HEK293T (cell line): Measurements from ENCODE around the gene SH3RF3.

ENCODE experiments used
- ELF4 ChIP-seq: fragments of 450-650 bp; IDR thresholded peaks from 2 replicates; pipeline ENCODE4 v1.6.1; 2017; ENCODE audit warnings: antibody characterized with exemption
- FOXK2 ChIP-seq: fragments of 450-650 bp; IDR thresholded peaks from 2 replicates; pipeline ENCODE4 v1.6.1; 2016; ENCODE audit warnings: mild to moderate bottlenecking
- NFRKB ChIP-seq: fragments of 450-650 bp; IDR thresholded peaks from 2 replicates; pipeline ENCODE4 v1.6.1; 2016; ENCODE audit warnings: mild to moderate bottlenecking, moderate library complexity
- SP1 ChIP-seq: fragments of 450-650 bp; IDR thresholded peaks from 2 replicates; pipeline ENCODE4 v1.6.1; 2017

- no peak for TF ChIP-seq FOXK2
- TF ChIP-seq NFRKB: no peak
- no peak for TF ChIP-seq ELF4
- no peak for TF ChIP-seq SP1
Measured at GRCh38 chr2:109423556-109424359, 294.8 kb downstream of the SH3RF3 start.
